Dermis microvascular lymphatic vessel endothelial cell (primary cell): Measurements from ENCODE around the gene ANKH. TPM values are rescaled to one million over a fixed set of nuclear protein-coding genes. Genes with fewer than 3 reads are reported as not detected.
A peak's percentile ranks its signal among the peaks of the same experiment; 100 is the strongest.
"Not testable (repeated sequence)": the region's sequence is repeated elsewhere in the genome, so short reads cannot be mapped to it uniquely, and the experiment has no call there.

Experiments
- DNase-seq, 2 donors: peaks; one replicate each; pipeline versions ENCODE4 v3.0.0 to v3.0.0-alpha.2; 2010; ENCODE audit warnings: low read depth in 2 of 2
- total RNA-seq: library from RNA; depleted of rRNA; stranded (reverse); fragments of >200 nt; gene quantifications from 2 replicates; pipeline ENCODE4 v1.2.1, GENCODE V29; 2014

ANKH gene
- 12.7 and 42.4 TPM in 2 replicates for total RNA-seq

DNA sequence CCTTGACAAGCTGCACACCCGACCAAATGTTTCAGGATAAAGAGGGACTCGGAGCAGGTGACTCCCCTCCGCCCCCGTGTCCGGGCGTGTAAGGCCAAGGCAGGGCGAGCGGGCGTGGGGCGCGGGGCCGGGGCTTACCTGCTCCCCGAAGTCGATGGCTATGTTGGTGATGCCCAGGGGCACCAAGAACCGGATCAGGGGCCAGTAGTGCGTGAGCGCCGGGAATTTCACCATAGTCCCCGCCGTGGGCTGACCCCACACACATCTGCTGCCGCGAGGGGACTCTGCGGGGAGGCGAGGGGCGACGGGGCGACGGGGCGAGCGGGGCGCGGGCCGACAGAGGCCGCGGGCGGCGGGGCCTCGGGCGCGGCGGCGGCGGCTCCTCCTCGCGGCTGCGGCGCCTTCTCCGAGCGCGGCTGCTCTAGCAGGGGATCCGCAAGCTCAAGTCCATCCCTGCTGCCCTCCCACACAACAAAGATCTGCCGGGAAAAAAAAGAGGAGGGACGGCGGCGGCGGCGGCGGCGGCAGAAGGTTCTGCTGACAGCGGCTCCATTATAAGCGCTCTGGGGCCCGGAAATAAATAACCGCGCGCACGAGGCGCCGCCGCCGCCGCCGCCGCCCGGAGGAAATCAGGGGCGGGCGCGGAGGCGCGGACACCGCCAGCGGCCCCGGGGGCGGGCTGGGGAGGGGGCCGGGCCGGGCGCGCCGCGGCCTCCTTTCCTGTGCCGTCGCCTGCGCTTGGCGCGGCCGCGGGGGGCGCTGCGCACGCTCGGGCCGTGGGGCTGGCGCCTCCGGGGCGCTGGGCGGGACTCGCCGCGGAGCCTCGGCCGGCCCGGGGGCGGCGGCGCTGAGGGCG lies at the start of gene ANKH:
Gene ANKH (minus strand): TSS at position 565 of the 856 bp plus-strand sequence. CDS start 331 bp downstream, at position 234.
- peak; percentile 33 to 84 for DNase-seq

DNA sequence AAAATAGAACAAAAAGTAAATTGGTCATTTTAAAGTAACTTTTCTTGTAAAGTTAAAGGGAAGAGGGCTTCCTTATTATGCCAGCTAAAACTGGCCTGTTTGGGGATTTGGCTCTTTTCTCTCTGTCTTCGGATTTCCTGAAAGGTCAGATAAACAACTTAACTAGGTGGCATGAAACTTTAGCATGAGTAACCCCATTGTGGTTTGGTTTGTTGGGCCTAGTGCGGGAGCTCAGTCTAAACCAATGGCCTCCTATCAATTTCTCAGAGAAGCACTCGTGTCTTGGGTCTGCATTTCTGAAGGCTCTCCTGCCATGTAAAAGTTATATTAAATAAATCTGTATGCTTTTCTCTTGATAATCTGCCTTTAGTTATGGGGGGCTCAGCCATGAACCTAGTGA lies 48.5 kb upstream of the ANKH start:
- DNase-seq = no peak

DNA sequence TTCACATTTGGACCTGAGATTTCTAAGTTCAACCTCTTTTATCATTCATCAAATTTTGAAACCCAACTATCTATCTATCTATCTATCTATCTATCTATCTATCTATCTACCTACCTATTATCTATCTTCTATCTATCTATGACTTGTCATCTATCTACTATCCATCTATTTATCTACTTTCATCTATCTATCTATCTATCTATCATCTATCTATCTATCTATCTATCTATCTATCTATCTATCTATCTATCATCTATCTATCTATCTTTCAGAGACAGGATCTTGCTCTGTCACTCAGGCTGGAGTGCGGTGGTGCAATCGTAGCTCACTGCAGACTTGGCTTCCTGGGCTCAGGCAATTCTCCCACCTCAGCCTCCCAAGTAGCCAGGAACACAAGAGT lies 47.5 kb upstream of the ANKH start:
- not testable (repeated sequence) for DNase-seq

DNA sequence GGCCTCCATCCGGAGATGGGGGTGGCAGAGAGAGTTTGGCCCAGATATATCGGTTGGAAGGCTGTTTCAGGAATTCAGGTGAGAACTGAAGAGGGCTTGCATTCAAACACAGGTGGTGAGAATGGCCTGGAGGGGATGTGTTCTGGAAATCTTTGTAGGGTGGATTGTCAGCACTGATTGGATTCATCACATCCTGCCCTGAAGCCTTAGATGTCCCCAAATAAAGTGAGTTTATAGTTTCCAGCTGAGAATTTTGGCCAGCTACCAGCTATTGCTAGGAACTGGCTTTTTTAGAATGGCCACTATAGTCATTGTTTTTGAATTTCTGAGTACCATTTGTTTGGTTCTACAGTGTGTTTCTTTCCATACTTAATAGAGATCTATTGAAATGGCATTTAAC lies 46.1 kb upstream of the ANKH start:
- peak; percentile 31 to 59 for DNase-seq

DNA sequence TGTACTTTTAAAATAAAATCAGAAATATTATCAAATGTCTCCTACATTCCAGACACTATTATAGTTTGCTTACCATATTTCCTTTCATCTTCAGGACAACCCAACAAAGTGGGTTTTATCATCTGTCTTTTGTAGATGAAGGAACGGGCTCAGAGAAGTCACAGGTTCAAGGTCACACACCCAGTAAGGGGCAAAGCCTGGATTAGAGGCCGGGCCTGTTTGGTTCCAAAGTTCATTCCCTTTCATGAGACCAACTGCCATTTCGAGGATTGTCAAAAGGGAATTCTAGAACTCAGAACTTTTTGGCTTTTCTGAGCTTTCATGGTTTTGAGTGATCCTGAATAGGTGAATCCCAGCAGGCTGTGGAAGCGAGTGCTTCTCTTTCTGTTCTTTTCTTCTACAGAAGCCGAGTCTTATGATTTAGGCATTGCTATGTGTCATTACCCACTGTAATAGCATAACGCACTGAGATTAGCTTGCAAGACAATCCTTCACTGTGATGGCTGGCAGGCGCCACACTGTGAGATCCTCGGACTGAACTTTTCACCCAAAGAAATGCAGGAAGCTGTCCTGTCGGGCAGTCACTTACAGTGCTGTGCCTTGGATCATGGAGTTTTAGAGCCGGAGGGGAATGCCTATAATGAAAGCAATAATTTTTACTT lies 43.8 kb upstream of the ANKH start:
- no peak for DNase-seq

DNA sequence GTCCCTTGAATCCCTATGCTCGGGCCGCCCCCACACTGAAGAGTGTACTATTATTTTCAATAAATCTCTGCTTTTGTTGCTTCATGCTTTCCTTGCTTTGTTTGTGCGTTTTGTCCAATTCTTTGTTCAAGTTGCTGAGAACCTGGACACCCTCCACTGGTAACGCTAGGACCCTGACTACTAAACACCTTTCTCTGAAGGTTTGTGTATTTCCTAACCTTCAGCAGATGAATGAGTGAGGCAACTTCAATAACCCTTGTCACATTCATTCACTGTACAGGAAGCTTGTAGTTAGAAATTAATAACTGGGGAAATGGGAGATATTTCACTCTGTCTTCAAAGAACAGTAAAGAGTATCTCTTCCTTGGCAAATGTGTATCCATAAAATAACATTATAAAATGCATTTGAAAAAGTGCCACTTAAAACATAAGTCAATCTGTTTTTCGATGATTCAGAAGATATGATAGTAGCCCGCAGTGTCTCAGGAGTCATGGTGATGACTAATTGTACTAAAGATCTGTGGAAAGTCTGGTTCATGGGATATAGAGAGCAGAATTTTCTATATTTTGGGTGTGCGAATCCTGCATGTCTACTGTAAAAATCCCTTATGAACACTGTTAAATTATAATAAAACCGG lies 43.2 kb upstream of the ANKH start:
- peak in 1 of 2 donors; percentile 19 for DNase-seq

DNA sequence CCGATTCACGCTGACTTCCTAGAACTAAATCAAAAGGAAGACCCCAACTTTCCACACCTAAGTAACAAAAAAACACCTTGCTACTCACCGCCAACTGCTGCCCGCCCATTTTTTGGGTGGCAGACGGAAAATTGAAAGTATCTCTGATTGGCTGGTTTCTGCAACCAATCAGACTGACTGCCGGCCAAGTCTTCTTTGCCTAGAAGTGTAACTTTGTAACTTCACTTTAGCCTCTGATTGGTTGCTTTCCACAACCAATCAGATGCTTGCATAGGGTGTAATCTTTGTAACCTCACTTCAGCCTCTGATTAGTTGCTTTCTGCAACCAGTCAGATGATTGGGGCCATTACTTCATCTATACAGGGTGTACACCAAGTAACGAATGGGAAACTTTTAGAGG lies 42.6 kb upstream of the ANKH start:
- DNase-seq = no peak

DNA sequence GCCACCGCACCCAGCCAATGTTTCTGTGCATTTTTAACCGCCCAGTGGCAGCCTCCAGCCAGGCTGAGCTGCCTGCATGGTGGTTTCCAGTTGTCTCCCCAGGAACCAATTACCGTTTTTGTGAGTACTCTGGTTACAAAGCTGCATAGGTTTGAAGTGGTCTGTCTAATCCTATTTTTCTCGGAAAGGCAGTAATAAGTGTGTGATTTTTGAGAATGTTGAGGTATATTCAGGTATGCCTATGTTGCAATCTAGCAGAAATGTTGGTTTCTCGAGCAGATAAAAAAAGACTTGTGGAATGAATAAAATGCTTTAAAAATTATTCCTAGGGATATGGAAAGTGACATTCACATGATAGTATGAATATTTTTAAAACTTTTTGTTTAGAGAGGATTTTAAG lies 41.5 kb upstream of the ANKH start:
- no peak for DNase-seq

DNA sequence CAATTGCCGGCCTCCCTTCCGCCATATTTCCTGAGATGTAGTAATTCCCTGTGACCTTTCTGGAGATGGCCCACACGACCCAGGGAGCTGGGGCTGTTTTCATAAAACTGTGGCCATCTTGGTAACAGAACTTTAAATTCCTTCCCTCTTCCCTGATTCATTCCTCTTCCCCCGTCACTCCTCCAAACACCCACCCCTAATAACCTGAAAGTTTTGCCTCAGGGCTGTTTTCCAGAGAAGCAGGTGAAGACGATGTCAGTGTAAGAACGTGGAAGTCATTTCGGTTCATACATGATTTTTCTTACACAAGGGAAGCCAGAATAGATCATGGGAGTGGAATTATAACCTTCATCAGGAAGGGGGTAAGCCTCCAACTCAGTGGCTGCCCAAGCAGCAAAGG lies 40.6 kb upstream of the ANKH start:
- no peak for DNase-seq

DNA sequence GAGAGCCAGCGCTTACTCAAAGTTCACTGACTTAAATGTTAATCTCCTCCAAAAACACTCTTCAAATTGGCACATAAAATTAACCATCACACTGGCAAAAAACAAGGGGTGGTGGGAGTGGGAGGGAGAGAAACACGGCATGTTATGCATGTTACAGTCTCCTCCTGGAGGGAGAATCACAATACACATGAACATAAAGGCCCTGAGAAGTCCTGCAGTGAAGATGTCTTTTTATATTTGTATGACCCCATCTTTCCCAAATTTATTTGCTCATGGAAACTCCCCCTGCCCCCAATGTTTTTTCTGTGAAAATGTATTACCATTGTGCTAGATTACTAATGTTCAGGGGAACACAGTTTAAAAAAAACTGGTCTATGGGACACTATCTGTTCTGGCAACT lies 37.8 kb upstream of the ANKH start:
- DNase-seq = no peak

DNA sequence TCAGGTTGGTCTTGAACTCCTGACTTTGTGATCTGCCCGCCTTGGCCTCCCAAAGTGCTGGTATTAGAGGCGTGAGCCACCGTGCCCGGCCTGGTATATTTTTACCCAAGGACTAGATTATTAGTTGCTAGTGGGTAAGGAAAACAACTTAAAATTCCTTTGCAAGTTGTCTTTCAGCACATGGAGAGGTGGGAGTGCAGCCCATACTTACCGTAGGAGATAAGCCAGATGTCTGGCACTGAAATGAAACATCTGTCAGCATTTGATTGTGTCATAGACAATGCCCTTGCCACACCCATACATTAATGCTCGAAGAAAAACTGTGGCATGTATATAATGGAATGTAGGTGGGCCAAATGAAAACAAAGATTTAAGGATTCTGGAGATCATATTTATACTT lies 36.6 kb upstream of the ANKH start:
- DNase-seq = peak; percentile 17 to 62

DNA sequence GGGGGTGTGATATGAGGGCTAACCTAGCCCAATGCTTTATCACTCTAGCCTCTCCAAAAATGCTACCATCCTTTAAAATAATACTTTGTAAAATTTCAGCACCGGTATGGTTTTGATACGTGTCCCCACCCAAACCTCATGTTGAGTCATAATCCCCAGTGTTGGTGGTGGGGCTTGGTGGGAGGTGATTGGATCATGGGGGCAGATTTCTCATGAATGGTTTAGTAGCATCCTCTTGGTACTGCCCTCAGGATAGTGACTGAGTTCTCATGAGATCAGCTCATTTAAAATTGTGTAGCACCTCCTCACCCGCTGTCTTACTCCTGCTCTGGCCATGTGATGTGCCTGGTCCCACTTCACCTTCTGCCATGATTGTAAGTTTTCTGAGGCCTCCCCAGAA lies 35.0 kb upstream of the ANKH start:
- DNase-seq = no peak

DNA sequence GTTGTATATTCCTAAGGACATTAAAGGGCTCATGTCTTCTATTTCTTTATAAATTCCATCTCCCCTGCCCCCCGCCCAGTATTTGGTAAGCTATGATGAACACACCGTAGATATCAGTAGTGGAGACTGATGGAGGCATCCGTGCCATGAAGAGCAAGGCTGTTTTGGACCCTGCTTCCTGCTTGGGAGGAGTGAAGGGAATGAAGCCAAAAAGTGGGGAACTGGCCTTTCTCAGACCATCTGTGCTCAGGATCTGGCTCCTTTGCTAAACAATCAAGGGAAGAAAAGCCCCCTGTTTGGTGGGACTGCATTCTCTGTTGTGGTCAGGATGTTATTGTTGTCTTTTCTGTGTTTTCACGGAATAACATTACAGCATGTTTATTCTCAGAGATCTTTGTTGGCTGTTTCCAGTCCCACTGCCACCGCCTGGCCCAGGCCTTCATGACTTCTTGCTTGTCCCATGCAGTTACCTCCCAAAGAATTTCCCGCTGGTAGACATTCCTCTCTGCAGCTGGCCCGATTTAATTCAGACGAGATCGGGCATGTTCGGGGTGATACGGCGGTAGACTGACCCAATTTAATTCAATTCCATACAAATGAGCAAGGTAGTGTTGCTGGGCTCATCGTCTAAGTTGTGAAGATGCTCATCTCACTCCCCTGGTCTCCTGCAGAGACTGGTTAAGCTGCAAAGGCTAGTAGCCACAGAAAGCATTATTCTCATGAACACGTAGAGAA lies 31.4 kb upstream of the ANKH start:
- DNase-seq = no peak

DNA sequence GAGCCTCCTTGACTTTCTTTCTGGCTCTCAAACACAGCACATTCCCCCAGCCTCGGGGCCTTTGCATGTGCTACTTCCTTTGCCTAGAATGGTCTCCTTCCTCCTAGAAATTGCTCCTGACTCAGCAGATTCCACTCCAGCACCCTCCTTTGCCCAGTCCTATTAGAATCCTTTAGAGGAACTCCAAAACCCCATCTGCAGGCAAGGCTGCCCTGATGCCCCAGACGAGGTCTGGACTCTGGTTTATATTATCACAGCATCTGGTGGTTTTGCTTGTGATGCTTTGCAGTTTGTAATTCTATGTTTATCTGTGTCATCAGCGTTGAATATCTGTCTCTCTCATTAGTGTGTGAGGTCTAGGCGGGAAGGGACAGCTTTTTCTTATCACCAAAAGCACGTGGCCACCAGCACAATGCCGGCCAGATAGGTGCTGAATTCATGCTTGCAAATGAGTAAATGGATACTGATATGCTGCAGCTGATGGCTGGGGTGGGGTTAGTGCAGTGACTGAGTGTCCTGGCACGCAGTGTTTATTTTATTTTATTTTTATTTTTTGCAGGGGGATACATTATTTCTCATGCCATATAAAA lies 30.0 kb upstream of the ANKH start:
- no peak for DNase-seq

DNA sequence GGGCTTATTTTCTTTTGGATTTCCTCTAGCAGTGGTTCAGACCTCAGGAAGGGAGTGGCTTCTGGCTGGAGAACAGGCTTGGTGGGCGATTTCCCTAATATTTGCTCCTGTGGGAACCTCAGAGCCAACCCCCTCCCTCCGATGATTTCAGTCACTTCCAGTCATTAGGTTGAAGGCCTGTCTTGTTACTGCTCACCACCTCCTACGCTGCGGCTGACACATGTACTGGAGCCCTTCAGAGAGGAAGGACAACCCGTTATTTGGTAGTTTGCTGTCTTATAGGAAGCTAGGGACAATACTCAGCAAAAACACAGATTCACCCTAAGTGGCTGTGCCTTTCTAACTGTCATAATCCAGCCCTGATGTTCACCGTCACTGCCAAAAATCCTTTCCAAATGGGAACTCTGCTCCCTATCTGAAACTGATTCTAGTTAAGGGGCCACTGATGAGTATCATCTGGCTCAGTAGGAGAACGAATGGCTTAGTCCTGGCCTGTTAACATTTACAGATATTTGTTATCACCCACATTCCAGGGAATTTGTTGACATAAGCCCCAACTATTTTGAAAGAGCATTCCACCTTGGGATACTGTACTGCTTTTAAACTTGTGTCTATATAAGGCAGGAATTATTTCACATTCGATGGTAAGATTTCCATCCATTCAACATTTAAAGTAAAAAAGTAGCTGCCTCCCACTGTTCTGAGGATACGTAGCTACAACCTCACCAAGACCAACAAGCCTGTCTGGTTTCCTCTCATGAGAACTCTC lies 29.3 kb upstream of the ANKH start:
- DNase-seq = peak in 1 of 2 donors; percentile 24

DNA sequence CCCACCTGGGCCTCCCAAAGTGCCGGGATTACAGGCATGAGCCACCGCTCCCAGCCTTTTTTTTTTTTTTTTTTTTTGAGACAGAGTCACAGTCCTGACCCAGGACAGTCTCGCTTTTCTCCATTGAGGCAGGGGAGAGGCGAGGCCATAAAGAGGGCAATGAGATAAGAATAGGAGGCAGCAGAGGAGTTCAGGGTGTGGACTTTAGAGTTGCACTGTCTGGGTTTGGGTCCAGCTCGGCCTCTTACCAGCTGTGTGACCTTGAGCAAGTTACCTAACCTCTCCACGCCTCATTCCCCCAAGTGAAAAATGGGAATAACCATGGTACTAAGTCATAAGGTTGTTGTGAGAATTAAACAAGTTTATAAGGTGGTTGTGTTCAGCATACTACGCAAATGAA lies 24.6 kb upstream of the ANKH start:
- DNase-seq = no peak

DNA sequence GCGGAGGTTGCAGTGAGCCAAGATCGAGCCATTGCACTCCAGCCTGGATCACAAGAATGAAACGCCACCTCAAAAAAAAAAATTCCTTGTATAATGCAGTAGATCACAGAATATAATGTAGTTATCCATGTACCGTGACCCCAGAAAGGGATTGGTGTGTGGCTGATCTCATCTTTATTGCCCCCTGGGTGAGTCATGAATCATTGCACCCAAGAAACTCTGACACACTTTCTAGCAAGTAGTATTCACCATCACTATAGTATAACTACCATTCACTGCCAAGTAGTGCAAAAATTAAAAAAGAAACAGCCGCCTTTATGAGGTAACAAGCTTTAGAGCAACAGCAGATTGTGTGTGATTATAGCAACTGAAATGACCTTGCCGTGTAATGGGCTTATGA lies 23.7 kb upstream of the ANKH start:
- DNase-seq = no peak

DNA sequence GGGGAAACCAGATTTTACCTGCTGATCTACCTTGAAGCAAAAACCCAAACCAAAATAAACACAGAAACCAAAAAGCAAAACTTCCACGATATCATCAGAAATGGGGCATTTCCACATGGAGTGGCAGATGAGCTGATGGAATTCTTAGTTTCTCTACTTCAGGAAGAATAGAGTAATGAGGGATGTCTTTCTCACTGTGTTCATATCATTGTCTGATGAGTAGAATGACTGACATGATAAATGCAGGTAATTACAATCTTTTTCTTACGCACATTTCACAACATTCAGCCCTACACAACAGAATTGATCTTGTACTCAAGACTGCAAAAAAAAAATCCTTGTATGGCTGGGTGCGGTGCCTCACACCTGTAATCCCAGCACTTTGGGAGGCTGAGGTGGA lies 23.2 kb upstream of the ANKH start:
- no peak for DNase-seq

DNA sequence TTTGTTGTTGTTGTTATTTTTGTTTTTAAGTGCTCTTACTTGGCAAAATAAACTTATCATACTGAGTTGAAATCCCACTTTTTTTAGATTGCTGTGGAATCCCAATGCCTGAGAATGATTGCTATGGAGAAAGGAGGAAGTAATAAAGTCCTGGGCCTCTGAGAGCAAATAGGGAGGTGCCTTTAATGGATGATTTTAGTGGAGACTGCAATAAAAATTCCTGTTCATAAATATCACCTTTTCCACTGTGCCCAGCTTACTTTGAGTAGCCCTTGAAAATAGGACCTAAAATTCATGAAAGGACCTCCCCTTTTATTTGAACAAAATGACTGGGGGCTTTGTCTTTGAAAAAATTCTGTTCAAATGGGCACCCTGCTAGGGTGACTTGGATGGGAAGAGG lies 21.8 kb upstream of the ANKH start:
- no peak for DNase-seq

DNA sequence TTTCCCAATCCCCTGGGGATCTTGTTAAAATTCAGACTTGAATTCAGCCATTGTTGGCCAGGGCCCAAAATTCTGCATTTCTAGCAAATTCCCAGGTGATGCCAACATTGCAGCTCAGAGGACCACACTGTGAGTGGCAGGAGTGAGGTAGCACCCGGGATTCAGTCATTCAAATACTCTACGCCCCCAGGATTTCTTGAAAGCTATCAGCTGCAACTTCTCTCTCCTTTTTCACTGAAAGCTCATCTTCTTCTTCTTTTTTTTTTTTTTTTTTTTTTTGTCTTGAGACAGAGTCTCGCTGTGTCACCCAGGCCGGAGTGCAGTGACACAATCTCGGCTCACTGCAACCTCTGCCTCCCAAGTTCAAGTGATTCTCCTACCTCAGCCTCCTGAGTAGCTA lies 19.3 kb upstream of the ANKH start:
- no peak for DNase-seq
